ENCODE results near the gene PDZRN3. TPM values are rescaled to one million over a fixed set of nuclear protein-coding genes. Genes with fewer than 3 reads are reported as not detected.

Gene PDZRN3
- total RNA-seq, 1 experiment from 2014 or later, result 0.17 TPM

DNA sequence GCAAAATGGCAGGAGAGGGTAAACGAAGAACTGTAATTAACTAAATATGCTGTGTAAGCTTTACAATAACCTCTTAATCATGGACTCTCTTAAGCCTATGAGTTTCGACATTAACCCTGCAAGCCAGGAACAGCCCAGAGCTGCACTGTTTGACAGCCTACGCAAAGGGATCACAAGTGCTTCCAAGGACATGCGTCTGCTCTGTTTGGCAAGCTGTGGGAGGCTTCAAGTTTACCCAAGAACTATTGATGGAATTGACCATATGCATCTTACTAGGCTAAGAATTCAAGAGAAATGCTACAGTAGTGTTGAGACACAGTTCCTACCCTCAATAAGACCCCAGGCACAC lies 66.0 kb downstream of the PDZRN3 start:
- DNase-seq (ENCODE audit: low read depth, low spot score) (no peak), ATAC-seq (no peak)
- intact Hi-C loops (cut with micrococcal nuclease), result no loop called here
- POLR2A ChIA-PET, result no interaction called here
- Histone ChIP-seq H3K36me3 (ENCODE audit: control insufficient read depth in 1 of 2, insufficient read depth in 2 of 2, low read length in 2 of 2) (no peaks in the 10 kb centered on the region), H3K9me3 (ENCODE audit: control insufficient read depth in 1 of 2, insufficient read depth in 1 of 2, low read depth in 1 of 2, low read length in 2 of 2) (no peaks in the 10 kb centered on the region; a peak in 1 of 4 replicates), H3K4me2 (ENCODE audit: low read length) (no peak overlapping the region), H3K9me2 (ENCODE audit: insufficient read depth) (no peaks in the 10 kb centered on the region), H3K27ac (ENCODE audit: low read depth, low read length) (no peak overlapping the region), H2AFZ (ENCODE audit: low read depth, low read length, poor library complexity, severe bottlenecking) (no peak overlapping the region), H4K20me1 (ENCODE audit: insufficient read depth) (no peaks in the 10 kb centered on the region), H3K4me3 (replicated peaks in 1 of 2; ENCODE audit: low read depth in 1 of 2, low read length in 2 of 2) (no peak overlapping the region), H3K4me1 (ENCODE audit: control insufficient read depth in 1 of 2, insufficient read depth in 2 of 2, low read length in 2 of 2) (no peaks in the 10 kb centered on the region), H3K27me3 (ENCODE audit: insufficient read depth, low read length) (no peaks in the 10 kb centered on the region), H3K9ac (ENCODE audit: low read length) (no peak overlapping the region), H3K79me2 (ENCODE audit: insufficient read depth, low read length) (no peaks in the 10 kb centered on the region)
- no TSS peak for BruUV-seq (replicated peaks)
- TF ChIP-seq, protein P1, sequence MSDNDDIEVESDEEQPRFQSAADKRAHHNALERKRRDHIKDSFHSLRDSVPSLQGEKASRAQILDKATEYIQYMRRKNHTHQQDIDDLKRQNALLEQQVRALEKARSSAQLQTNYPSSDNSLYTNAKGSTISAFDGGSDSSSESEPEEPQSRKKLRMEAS (IDR thresholded peaks at IDR 0.05), result no peak
- TF ChIP-seq, protein P2, sequence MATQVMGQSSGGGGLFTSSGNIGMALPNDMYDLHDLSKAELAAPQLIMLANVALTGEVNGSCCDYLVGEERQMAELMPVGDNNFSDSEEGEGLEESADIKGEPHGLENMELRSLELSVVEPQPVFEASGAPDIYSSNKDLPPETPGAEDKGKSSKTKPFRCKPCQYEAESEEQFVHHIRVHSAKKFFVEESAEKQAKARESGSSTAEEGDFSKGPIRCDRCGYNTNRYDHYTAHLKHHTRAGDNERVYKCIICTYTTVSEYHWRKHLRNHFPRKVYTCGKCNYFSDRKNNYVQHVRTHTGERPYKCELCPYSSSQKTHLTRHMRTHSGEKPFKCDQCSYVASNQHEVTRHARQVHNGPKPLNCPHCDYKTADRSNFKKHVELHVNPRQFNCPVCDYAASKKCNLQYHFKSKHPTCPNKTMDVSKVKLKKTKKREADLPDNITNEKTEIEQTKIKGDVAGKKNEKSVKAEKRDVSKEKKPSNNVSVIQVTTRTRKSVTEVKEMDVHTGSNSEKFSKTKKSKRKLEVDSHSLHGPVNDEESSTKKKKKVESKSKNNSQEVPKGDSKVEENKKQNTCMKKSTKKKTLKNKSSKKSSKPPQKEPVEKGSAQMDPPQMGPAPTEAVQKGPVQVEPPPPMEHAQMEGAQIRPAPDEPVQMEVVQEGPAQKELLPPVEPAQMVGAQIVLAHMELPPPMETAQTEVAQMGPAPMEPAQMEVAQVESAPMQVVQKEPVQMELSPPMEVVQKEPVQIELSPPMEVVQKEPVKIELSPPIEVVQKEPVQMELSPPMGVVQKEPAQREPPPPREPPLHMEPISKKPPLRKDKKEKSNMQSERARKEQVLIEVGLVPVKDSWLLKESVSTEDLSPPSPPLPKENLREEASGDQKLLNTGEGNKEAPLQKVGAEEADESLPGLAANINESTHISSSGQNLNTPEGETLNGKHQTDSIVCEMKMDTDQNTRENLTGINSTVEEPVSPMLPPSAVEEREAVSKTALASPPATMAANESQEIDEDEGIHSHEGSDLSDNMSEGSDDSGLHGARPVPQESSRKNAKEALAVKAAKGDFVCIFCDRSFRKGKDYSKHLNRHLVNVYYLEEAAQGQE (IDR thresholded peaks at IDR 0.05; ENCODE audit: low read depth), result no peak
- no peak for TF ChIP-seq POLR2A (IDR thresholded peaks at IDR 0.05; ENCODE audit: borderline replicate concordance, extremely low read depth, insufficient read depth, insufficient read length)
- no peak for TF ChIP-seq SRF (IDR thresholded peaks at IDR 0.05; ENCODE audit: low read depth)
- no peak for TF ChIP-seq ZNF274 (IDR thresholded peaks at IDR 0.05; ENCODE audit: low read depth, low read length)
- no peak for TF ChIP-seq RAD21 (IDR thresholded peaks at IDR 0.05; ENCODE audit: low read depth)
- TF ChIP-seq, protein P3, sequence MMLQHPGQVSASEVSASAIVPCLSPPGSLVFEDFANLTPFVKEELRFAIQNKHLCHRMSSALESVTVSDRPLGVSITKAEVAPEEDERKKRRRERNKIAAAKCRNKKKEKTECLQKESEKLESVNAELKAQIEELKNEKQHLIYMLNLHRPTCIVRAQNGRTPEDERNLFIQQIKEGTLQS (IDR thresholded peaks at IDR 0.05), result no peak
- no peak for TF ChIP-seq POLR2AphosphoS5 (IDR thresholded peaks at IDR 0.05; ENCODE audit: low read depth, low read length)
- TF ChIP-seq, protein P4, sequence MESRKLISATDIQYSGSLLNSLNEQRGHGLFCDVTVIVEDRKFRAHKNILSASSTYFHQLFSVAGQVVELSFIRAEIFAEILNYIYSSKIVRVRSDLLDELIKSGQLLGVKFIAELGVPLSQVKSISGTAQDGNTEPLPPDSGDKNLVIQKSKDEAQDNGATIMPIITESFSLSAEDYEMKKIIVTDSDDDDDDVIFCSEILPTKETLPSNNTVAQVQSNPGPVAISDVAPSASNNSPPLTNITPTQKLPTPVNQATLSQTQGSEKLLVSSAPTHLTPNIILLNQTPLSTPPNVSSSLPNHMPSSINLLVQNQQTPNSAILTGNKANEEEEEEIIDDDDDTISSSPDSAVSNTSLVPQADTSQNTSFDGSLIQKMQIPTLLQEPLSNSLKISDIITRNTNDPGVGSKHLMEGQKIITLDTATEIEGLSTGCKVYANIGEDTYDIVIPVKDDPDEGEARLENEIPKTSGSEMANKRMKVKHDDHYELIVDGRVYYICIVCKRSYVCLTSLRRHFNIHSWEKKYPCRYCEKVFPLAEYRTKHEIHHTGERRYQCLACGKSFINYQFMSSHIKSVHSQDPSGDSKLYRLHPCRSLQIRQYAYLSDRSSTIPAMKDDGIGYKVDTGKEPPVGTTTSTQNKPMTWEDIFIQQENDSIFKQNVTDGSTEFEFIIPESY (IDR thresholded peaks at IDR 0.05; ENCODE audit: extremely low read depth, insufficient replicate concordance, low read length), result no peak
- TF ChIP-seq ZFX (IDR thresholded peaks at IDR 0.05), result no peak
- no peak for TF ChIP-seq FOSL1 (IDR thresholded peaks at IDR 0.05; ENCODE audit: low read depth)
- no peak for TF ChIP-seq SIN3A (IDR thresholded peaks at IDR 0.05; ENCODE audit: low read depth)
- TF ChIP-seq TCF7L2 (IDR thresholded peaks at IDR 0.05; ENCODE audit: borderline replicate concordance, extremely low read depth, insufficient read depth, insufficient read length), result no peak
- TF ChIP-seq CEBPB (IDR thresholded peaks at IDR 0.05; ENCODE audit: low read depth), result no peak
- TF ChIP-seq ELF1 (IDR thresholded peaks at IDR 0.05; ENCODE audit: borderline replicate concordance, low read depth), result no peak
- TF ChIP-seq JUND (IDR thresholded peaks at IDR 0.05), result no peak
- CTCF ChIA-PET, result no interaction called here
- RAD21 ChIA-PET (ENCODE audit: low non-redundant PET in 1 of 2, low total read pairs in 2 of 2, uncharacterized antibody in 2 of 2, unreplicated experiment in 2 of 2), result no interaction called here

All from HCT116 (cell line).